NOMO-1 treated with DMSO at 0.1 percent for 48 hours (cell line): ENCODE data around the gene SLC25A25.
"Not testable (repeated sequence)": the region's sequence is repeated elsewhere in the genome, so short reads cannot be mapped to it uniquely, and the experiment has no call there.

Source experiments
- DNase-seq: peaks from one replicate; lab custom pipeline; 2025; ENCODE audit not compliant: unreplicated experiment; lab: John Stamatoyannopoulos, UW

The SLC25A25 gene

DNA sequence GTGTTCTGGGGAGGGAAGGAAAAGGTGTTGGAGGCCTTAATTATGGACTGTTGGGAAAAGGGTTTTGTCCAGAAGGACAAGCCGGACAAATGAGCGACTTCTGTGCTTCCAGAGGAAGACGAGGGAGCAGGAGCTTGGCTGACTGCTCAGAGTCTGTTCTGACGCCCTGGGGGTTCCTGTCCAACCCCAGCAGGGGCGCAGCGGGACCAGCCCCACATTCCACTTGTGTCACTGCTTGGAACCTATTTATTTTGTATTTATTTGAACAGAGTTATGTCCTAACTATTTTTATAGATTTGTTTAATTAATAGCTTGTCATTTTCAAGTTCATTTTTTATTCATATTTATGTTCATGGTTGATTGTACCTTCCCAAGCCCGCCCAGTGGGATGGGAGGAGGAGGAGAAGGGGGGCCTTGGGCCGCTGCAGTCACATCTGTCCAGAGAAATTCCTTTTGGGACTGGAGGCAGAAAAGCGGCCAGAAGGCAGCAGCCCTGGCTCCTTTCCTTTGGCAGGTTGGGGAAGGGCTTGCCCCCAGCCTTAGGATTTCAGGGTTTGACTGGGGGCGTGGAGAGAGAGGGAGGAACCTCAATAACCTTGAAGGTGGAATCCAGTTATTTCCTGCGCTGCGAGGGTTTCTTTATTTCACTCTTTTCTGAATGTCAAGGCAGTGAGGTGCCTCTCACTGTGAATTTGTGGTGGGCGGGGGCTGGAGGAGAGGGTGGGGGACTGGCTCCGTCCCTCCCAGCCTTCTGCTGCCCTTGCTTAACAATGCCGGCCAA is 40.4 kb downstream of the SLC25A25 start:
- DNase-seq, result no peak

DNA sequence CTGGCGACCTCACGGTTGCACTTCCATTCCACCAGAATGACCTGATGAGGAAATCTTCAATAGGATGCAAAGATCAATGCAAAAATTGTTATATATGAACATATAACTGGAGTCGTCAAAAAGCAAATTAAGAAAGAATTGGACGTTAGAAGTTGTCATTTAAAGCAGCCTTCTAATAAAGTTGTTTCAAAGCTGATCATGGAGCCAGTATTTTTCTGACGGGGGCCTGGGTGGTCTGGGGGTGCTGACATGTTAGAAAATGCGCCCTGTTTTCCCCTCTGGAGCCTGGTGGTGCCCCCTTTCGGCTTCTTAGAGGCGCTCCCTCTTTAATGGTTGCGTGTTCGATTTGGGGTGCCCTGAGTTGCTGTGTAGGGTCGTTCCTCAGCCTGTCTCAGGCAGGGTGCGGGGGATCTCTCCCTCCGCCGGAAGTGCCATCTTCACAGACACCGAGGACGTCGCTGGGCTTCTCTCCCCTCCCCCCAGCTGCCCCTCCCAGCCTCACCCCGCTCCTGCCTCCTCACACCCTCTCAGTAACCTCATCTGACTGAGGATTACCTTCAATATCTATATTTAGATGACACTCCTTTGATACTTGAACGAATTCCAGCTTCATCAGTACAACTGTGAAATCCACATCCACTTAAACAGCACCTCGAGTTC is 41.1 kb downstream of the SLC25A25 start:
- no peak for DNase-seq

DNA sequence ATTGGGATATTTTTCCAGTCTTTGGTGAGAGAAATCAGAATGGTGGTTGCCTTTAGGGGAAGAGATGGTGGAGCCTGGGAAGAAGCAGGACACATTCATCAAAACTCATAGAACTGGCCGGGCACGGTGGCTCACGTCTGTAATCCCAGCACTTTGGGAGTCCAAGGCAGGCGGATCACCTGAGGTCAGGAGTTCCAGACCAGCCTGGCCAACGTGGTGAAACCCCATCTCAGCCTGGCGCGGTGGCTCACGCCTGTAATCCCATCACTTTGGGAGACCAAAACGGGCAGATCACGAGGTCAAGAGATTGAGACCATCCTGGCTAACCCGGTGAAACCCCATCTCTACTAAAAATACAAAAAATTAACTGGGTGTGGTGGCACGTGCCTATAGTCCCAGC is 43.7 kb downstream of the SLC25A25 start:
- not testable (repeated sequence) for DNase-seq

GRCh38 chr9:128113526-128114325 is 45.7 kb downstream of the SLC25A25 start:
- no peak for DNase-seq

DNA sequence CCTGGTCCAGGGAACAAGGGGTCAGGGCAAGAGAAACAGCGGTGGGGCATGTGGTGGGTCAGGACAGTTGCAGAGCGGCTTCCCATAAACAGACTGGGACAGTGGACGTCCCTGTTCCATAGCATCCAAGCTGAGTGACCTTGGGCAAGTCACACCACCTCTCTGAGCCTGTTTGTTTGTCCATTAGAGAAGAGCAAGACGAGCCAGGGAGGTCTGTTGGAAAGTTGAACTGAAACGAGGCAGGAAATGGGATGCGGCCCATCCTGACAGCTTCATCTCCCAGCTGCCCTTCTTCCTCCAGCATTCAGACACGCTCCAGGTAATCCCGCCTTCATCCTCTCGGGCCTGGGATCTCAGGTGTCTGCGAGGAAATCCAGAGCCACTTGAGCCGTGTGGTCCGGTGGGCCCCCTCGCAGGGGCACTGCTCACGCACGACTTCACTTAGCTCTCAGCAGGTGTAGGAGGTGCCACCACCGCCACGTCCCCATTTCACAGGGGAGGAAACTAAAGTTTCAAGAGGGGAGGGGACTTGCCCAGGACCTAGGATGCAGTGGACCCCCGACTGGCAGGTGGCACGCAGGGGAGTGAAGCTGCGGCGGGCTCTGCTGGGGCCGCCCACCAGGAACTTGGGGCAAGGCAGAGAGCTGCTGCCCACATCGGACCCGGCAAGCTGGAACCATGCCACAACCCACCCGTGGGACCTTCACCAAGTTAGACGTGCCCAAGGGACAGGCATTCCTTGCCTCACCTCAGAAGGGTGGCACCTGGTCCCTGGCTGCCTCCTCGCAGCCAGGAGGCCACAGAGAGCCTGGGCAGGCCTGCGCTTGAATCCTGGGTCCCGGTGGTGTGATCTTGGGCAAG is 46.5 kb downstream of the SLC25A25 start:
- no peak for DNase-seq

GRCh38 chr9:128115187-128116103 is 47.4 kb downstream of the SLC25A25 start:
- no peak for DNase-seq

DNA sequence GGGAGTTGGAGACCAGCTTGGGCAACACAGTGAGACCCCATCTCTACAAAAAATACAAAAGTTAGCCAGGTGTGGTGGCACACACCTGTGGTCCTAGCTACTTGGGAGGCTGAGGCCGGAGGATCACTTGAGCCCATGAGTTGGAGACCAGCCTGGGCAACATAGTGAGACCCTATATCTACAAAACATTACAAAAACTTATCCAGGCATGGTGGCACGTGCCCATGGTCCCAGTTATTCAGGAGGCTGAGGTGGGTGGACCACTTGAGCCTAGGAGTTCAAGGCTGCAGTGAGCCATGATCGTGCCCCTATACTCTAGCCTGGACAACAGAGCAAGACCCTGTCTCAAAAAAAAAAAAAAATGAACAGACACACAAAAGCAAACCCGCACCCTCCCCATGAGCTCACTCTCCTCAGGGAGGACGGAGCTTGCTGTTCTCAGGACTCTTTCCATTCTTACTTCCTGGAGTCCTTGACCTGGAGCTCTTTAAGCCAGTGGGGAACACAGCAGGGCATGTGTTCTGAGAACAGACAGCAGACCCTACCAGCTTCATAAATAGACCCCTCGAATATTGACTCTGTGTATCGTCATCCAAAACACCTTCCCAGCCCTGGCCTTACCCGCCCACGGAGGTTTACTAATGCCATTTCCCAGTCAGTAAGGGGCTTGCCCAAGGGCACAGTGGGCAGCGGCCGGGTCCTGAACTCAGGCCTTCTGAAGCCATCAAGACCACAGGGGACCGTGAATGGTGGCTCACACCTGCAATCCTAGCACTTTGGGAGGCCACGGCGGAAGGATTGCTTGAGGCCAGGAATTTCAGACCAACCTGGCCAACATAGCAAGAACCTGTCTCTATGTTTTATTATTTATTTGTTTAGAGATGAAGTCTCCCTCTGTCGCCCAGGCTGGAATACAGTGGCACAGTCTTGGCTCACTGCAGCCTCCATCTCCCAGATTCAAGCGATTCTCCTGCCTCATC is 48.4 kb downstream of the SLC25A25 start:
- no peak for DNase-seq

DNA sequence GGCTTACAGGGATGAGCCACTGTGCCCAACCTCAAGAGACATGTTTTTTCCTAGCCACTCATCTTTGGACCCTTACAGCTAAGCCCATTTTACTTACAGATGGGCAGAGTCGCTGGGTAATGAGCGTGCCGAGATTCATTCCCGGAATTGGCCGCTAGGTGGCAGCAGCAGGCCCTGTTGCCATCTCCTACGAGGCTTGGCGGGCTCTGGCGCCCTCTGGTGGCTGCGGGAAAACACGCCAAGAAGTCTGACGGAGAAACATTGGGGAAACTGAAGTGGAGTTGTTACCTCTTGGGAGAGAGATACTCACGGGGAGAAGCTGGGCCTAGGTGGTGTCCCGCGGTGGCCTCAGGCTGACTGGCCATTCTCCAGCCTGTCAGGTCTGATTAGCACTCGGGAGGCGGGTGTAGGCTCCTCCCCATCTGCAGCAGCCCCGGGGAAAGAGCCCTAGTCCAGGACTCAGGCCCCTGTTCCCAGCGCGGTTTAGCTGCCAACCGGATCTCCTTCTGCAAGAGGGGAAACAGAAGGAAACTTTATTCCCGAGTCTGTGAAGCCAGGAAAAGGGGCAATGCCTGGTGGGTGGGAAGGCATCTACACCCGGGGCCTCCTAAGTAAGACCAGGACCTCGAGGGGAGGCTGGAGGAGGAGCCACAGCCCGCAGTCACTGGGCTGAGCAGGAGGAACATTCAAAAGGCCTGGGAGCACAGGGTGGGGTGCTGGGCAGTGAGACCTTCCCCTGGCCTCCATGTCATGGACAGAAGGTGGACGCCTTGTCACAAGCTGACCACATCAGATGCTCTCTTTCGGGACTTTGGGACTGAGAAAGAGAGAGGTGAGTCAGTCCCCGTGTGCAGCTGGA is 49.8 kb downstream of the SLC25A25 start:
- peak; percentile 73 for DNase-seq

- no peak for DNase-seq
Measured at GRCh38 chr9:128118472-128118857, 50.4 kb downstream of the SLC25A25 start.

- no peak for DNase-seq
Measured at GRCh38 chr9:128118971-128119665, 51.1 kb downstream of the SLC25A25 start.

DNA sequence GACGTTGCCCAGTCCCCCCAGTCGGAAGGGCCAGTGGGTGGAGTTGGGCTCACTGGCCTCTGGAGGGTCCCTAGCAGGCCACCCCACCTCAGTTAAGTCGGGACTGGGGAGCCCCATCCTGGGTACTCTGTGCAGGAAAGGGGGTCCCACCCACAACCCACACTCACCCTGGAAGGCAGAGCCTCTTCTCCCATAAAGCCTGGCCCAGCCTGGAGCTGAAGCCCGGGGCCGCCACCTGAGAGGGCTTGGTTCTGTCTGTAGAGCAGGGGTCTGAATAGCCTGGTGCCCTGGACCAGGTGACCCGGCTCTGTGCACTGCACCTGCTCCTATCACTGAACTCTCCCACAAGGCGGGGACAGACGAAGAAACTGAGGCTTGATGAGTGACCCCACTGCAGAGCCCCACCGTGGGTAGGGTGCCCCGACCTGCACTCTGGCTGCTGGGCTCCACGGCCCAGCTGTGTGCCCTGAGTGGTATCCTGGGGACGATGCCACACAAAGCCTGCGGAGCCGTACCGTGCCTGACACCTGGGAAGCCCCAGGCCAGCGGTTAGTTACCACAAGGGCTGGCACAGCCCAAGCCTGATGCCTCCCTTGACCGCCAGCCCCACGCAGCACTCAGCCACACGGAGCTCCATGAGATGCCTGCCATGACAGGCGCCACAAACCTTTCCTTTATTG is 52.2 kb downstream of the SLC25A25 start:
- DNase-seq, result no peak

GRCh38 chr9:128120741-128121465 is 52.9 kb downstream of the SLC25A25 start:
- no peak for DNase-seq

- DNase-seq, result no peak
Measured at GRCh38 chr9:128121466-128121810, 53.4 kb downstream of the SLC25A25 start.

GRCh38 chr9:128121924-128122808 is 54.1 kb downstream of the SLC25A25 start:
- DNase-seq, result no peak

DNA sequence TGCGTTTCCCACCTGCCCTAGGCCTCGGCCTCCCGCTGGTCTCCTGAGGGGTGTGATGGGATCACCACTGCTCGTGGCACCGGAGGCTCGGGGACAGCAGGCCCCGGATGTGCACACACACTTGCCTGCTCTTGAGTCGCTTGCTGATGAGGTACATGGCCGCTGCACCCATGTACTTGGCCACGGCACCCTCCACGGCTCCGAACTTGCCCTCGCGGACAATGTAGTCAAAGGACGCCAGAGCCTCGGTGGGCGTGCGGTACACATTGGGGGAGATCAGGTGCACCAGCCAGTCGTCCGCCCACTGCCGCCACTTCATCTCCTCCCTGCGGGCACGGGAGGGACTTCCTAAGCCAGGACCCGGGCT is 54.8 kb downstream of the SLC25A25 start:
- no peak for DNase-seq
